IMR-90 (cell line): ENCODE results near the gene SUPT3H. TPM values are rescaled to one million over a fixed set of nuclear protein-coding genes. Genes with fewer than 3 reads are reported as not detected.

Experiments used
- ATAC-seq: fragments of 200-7000 bp; cut with Tn5 transposase; 2 replicates; pipeline ENCODE4 v1.9.1; 2020; ENCODE audit warnings: low read depth, mild to moderate bottlenecking, moderate library complexity
- BruUV-seq: library from RNA; stranded (reverse); fragments of 400-500 nt; replicated peaks from 2 replicates; lab custom pipeline; 2021; lab: Mats Ljungman, UMichigan
- CTCF ChIA-PET: fragments of 300-600 bp; formaldehyde crosslinking; extraction: SDS; loops from one replicate; lab custom pipeline; 2021; ENCODE audit warnings: antibody characterized with exemption; lab: Yijun Ruan, JAX
- POLR2A ChIA-PET: fragments of 300-600 bp; sonication (Branson Sonifier 250); formaldehyde crosslinking; loops from one replicate; lab custom pipeline; 2022; ENCODE audit warnings: antibody characterized with exemption; ENCODE audit not compliant: unreplicated experiment; lab: Charles Lee
- DNase-seq: peaks from one replicate; pipeline ENCODE4 v3.0.0; 2013
- H2AFZ ChIP-seq: replicated peaks from 2 replicates; pipeline ENCODE3; 2013; ENCODE audit warnings: low read length, mild to moderate bottlenecking; ENCODE audit not compliant: poor library complexity
- H2AK5ac ChIP-seq: 2 replicates; pipeline ENCODE4 v1.6.1; 2013; ENCODE audit warnings: low read depth, low read length, inconsistent platforms
- H2AK9ac ChIP-seq: replicated peaks from 2 replicates; pipeline ENCODE3; 2013; ENCODE audit warnings: mild to moderate bottlenecking, low read depth, low read length, moderate library complexity; ENCODE audit not compliant: poor library complexity
- H2BK120ac ChIP-seq: 2 replicates; pipeline ENCODE4 v1.6.1; 2013; ENCODE audit warnings: low read depth, low read length, inconsistent platforms
- H2BK15ac ChIP-seq: 3 replicates; pipeline ENCODE4 v1.6.1; 2013; ENCODE audit warnings: low read depth, low read length, inconsistent platforms
- H2BK20ac ChIP-seq: 2 replicates; pipeline ENCODE4 v1.6.1; 2013; ENCODE audit warnings: low read depth, mild to moderate bottlenecking, inconsistent platforms, low read length, moderate library complexity
- H2BK5ac ChIP-seq: 2 replicates; pipeline ENCODE4 v1.6.1; 2013; ENCODE audit warnings: mild to moderate bottlenecking, low read depth, low read length, inconsistent platforms; ENCODE audit not compliant: poor library complexity, severe bottlenecking
- H3K14ac ChIP-seq: replicated peaks from 2 replicates; pipeline ENCODE4 v1.6.1; 2013; ENCODE audit warnings: low read depth, low read length, inconsistent platforms
- H3K18ac ChIP-seq: 2 replicates; pipeline ENCODE4 v1.6.1; 2013; ENCODE audit warnings: low read depth, low read length, control low read depth
- H3K23ac ChIP-seq: 2 replicates; pipeline ENCODE4 v1.6.1; 2013; ENCODE audit warnings: low read depth, low read length, inconsistent platforms
- H3K27ac ChIP-seq: 2 replicates; pipeline ENCODE4 v1.5.1; 2013; ENCODE audit warnings: mild to moderate bottlenecking, control low read depth, low read length; ENCODE audit not compliant: insufficient read depth
- H3K27me3 ChIP-seq: 2 replicates; pipeline ENCODE4 v1.6.1; 2013; ENCODE audit warnings: low read length; ENCODE audit not compliant: control insufficient read depth, insufficient read depth
- H3K36me3 ChIP-seq: 2 replicates; pipeline ENCODE4 v1.6.1; 2013; ENCODE audit warnings: low read length, mixed read lengths; ENCODE audit not compliant: control insufficient read depth, insufficient read depth
- H3K4ac ChIP-seq: 2 replicates; pipeline ENCODE4 v1.6.1; 2013; ENCODE audit warnings: low read depth, low read length, inconsistent platforms
- H3K4me1 ChIP-seq: 2 replicates; pipeline ENCODE4 v1.6.1; 2013; ENCODE audit warnings: low read length, mixed read lengths; ENCODE audit not compliant: control insufficient read depth, insufficient read depth
- H3K4me2 ChIP-seq: 2 replicates; pipeline ENCODE4 v1.6.1; 2013; ENCODE audit warnings: low read depth, mild to moderate bottlenecking, control low read depth, low read length, moderate library complexity
- H3K4me3 ChIP-seq: 2 replicates; pipeline ENCODE4 v1.5.1; 2013; ENCODE audit warnings: low read depth, mild to moderate bottlenecking, control low read depth, low read length, moderate library complexity; ENCODE audit not compliant: insufficient read depth
- H3K56ac ChIP-seq: 2 replicates; pipeline ENCODE4 v1.6.1; 2013; ENCODE audit warnings: low read length, inconsistent platforms; ENCODE audit not compliant: insufficient read depth; ENCODE audit errors: extremely low read depth
- H3K79me1 ChIP-seq, 2 experiments: 2 replicates each; pipeline ENCODE4 v1.6.1; 2013; ENCODE audit warnings: low read length in 2 of 2, inconsistent platforms in 1 of 2, low read depth in 1 of 2
- H3K9ac ChIP-seq: 2 replicates; pipeline ENCODE4 v1.6.1; 2013; ENCODE audit warnings: low read depth, low read length, control low read depth
- H3K9me1 ChIP-seq: 2 replicates; pipeline ENCODE4 v1.6.1; 2013; ENCODE audit warnings: low read length, inconsistent platforms; ENCODE audit not compliant: insufficient read depth
- H3K9me3 ChIP-seq: 2 replicates; pipeline ENCODE4 v1.6.1; 2013; ENCODE audit warnings: low read length; ENCODE audit not compliant: control insufficient read depth, insufficient read depth
- H4K20me1 ChIP-seq: 2 replicates; pipeline ENCODE4 v1.6.1; 2013; ENCODE audit warnings: low read length, inconsistent platforms; ENCODE audit not compliant: insufficient read depth
- H4K5ac ChIP-seq: 2 replicates; pipeline ENCODE4 v1.6.1; 2013; ENCODE audit warnings: mild to moderate bottlenecking, low read depth, low read length, control low read depth
- H4K8ac ChIP-seq, 2 experiments: 2 replicates each; pipeline ENCODE4 v1.6.1; 2013; ENCODE audit warnings: low read depth in 2 of 2, low read length in 2 of 2, control low read depth in 1 of 2, inconsistent platforms in 1 of 2
- H4K91ac ChIP-seq: 2 replicates; pipeline ENCODE4 v1.6.1; 2013; ENCODE audit warnings: low read depth, low read length, inconsistent platforms; ENCODE audit not compliant: insufficient read depth
- ELK1 ChIP-seq: fragments of 150-350 bp; IDR thresholded peaks from 2 replicates; pipeline ENCODE4 v1.6.1; 2016; ENCODE audit warnings: low read depth, mild to moderate bottlenecking, low read length, moderate library complexity, borderline replicate concordance
- MAZ ChIP-seq: IDR thresholded peaks from 2 replicates; pipeline ENCODE4 v1.6.1; 2012; ENCODE audit warnings: low read depth, mild to moderate bottlenecking, low read length, improper control_type of control experiment, moderate library complexity, borderline replicate concordance
- RAD21 ChIP-seq: IDR thresholded peaks from 2 replicates; pipeline ENCODE4 v1.6.1; 2012; ENCODE audit warnings: low read length, improper control_type of control experiment
- RCOR1 ChIP-seq: IDR thresholded peaks from 2 replicates; pipeline ENCODE4 v1.6.1; 2012; ENCODE audit warnings: mild to moderate bottlenecking, low read length, improper control_type of control experiment; ENCODE audit not compliant: insufficient replicate concordance
- RFX5 ChIP-seq: IDR thresholded peaks from 2 replicates; pipeline ENCODE4 v1.8.0; 2012; ENCODE audit warnings: low read depth, mild to moderate bottlenecking, low read length, moderate library complexity
- WGBS, 2 experiments: methylation state at CpG; one replicate each; pipeline versions ENCODE4 v1.1.5 to v1.1.7; 2013; ENCODE audit warnings: missing lambda C conversion rate in 2 of 2; ENCODE audit not compliant: insufficient read length in 1 of 2; ENCODE audit errors: extremely low coverage in 2 of 2; 5-methylcytosine and 5-hydroxymethylcytosine counted together
- dilution Hi-C: fragments of 300-500 bp; cut with HindIII; formaldehyde crosslinking; loops from one replicate; pipeline ENCODE4 v1.14.3; 2018; ENCODE audit warnings: low sequenced_read_pairs; ENCODE audit not compliant: unreplicated experiment
- in situ Hi-C: fragments of 300-500 bp; cut with MboI; formaldehyde crosslinking; loops from 3 replicates; pipeline ENCODE4 v1.14.3; 2019; ENCODE audit warnings: low sequenced_read_pairs, inconsistent platforms, mixed read lengths
- intact Hi-C: fragments of 100-400 bp; cut with micrococcal nuclease; formaldehyde crosslinking; loops from 2 replicates; pipeline ENCODE4 v1.10.0; 2022
- polyA plus RNA-seq, 3 experiments: library from polyadenylated mRNA; depleted of rRNA; stranded (reverse); fragments of >200 nt; gene quantifications; 2 replicates each; pipeline ENCODE4 v1.2.3, GENCODE V29; 2012; ENCODE audit warnings: low replicate concordance in 1 of 3
- total RNA-seq: library from RNA; depleted of rRNA; stranded (reverse); fragments of >200 nt; gene quantifications from 2 replicates; pipeline ENCODE4 v1.2.3, GENCODE V29; 2012

Gene SUPT3H
- total and polyA plus RNA-seq, 2 of the 4 experiments (the other 2 are of a cell fraction) = 4.5 to 5.0 TPM

- Histone ChIP-seq H2BK5ac (no peak overlapping the region), H4K8ac (no peak overlapping the region), H3K9ac (no peak overlapping the region), H3K4me1 (no peaks in the 10 kb centered on the region), H4K5ac (no peak overlapping the region), H2AK5ac (no peak overlapping the region), H3K36me3 (no peaks in the 10 kb centered on the region), H3K9me1 (no peaks in the 10 kb centered on the region), H2BK120ac (no peak overlapping the region), H3K9me3 (no peaks in the 10 kb centered on the region), H2BK15ac (no peak overlapping the region), H3K56ac (no peak overlapping the region), H3K79me1 (no peaks in the 10 kb centered on the region), H4K20me1 (no peaks in the 10 kb centered on the region), H3K4me3 (no peak overlapping the region), H4K91ac (no peak overlapping the region), H3K4ac (no peak overlapping the region), H3K18ac (no peak overlapping the region), H3K27me3 (no peaks in the 10 kb centered on the region), H3K14ac (no peak overlapping the region), H3K4me2 (no peak overlapping the region), H3K23ac (no peak overlapping the region), H2AK9ac (no peak overlapping the region), H2BK20ac (no peak overlapping the region), H2AFZ (no peak overlapping the region), H3K27ac (no peak overlapping the region)
- dilution Hi-C loops = no loop called here
- CTCF ChIA-PET = interaction anchor here (0.7 kb wide), 1 partner anchor 569 kb away, joined by 3 read pairs; no protein-coding TSS in a partner anchor
- no CpG with 5 or more reads among the region's 1 CpG for WGBS, 2 experiments
- no TSS peak for BruUV-seq
- ATAC-seq (no peak), DNase-seq (no peak)
- TF ChIP-seq RCOR1 (no peak), RAD21 (no peak), RFX5 (no peak), MAZ (no peak), ELK1 (no peak)
- in situ Hi-C loops = no loop called here
- POLR2A ChIA-PET = no interaction called here
- intact Hi-C loops = no loop called here
These were observed 540.0 kb downstream of the SUPT3H start for GRCh38 chr6:44837741-44838140.
